Suprapubic skin (tissue), 4 donors: Measurements from ENCODE around the gene HSD17B14.

Experiments used
- CTCF ChIP-seq, 2 donors: fragments of 200-600 bp in 1 of 2; fragments of 450-650 bp in 1 of 2; sonication (generic) in 1 of 2; IDR thresholded peaks; one replicate each; pipeline ENCODE4 v1.5.1; 2016 to 2019; ENCODE audit warnings: antibody characterized with exemption in 2 of 2, mild to moderate bottlenecking in 1 of 2, moderate library complexity in 1 of 2
- EP300 ChIP-seq: sonication (generic); formaldehyde crosslinking; IDR thresholded peaks from one replicate; pipeline ENCODE4 v1.6.1; 2017; ENCODE audit warnings: antibody characterized with exemption
- POLR2AphosphoS5 ChIP-seq, 3 donors: sonication (generic); formaldehyde crosslinking; IDR thresholded peaks; one replicate each; pipeline ENCODE4 v1.6.1; 2017; ENCODE audit warnings: antibody characterized with exemption in 3 of 3

DNA sequence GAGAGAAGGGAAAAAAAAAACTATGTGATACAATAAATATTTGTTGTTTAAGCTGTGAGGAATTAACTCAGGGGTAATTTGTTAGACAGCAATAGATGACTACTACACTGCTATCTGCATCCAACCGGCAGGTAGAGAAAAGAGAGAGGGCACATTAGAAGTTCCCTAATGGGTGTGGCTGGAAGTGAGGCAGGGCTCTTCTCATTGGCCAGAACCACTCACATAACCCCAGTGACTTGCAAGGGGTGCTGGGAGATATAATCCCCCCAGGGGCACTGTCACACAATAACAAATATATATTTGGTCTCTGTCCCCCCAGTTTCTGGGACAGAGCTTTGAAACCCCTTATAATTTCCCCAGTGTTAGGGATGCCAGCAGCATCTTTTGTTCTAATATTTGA lies 56.7 kb downstream of the HSD17B14 start:
- no peak for TF ChIP-seq CTCF (IDR thresholded peaks at IDR 0.05)
- TF ChIP-seq EP300: no peak
- TF ChIP-seq POLR2AphosphoS5 (IDR thresholded peaks at IDR 0.05): no peak
